Keratinocyte (primary cell): ENCODE results near the gene TBCD. TPM values are rescaled to one million over a fixed set of nuclear protein-coding genes. Genes with fewer than 3 reads are reported as not detected.

Experiments
- DNase-seq: peaks from one replicate; pipeline ENCODE4 v3.0.0-alpha.2; 2011; ENCODE audit warnings: low read depth, missing footprints, low spot score
- FAIRE-seq: peaks from 2 replicates; lab custom pipeline; 2011; peaks lifted over from hg19 to GRCh38; lab: Jason Lieb, UNC
- H2AFZ ChIP-seq: 2 replicates; pipeline ENCODE4 v1.6.0; 2012; ENCODE audit warnings: low read length, control low read depth, inconsistent platforms; ENCODE audit not compliant: control insufficient read depth
- H3K27ac ChIP-seq: 2 replicates; pipeline ENCODE4 v1.5.1; 2011; ENCODE audit warnings: low read length; ENCODE audit not compliant: control insufficient read depth, insufficient read depth
- H3K27me3 ChIP-seq: 3 replicates; pipeline ENCODE4 v1.6.0; 2011; ENCODE audit warnings: low read length; ENCODE audit not compliant: control insufficient read depth, insufficient read depth; ENCODE audit errors: extremely low read depth
- H3K36me3 ChIP-seq, 2 experiments: 2 replicates in 1 of 2; 3 replicates in 1 of 2; pipeline ENCODE4 v1.5.1; 2011; ENCODE audit warnings: low read length in 2 of 2, mild to moderate bottlenecking in 1 of 2; ENCODE audit not compliant: control insufficient read depth in 2 of 2, insufficient read depth in 2 of 2; ENCODE audit errors: extremely low read depth in 1 of 2
- H3K4me1 ChIP-seq: 3 replicates; pipeline ENCODE4 v1.5.1; 2011; ENCODE audit warnings: low read length; ENCODE audit not compliant: control insufficient read depth, insufficient read depth; ENCODE audit errors: extremely low read depth
- H3K4me2 ChIP-seq: 3 replicates; pipeline ENCODE4 v1.6.0; 2011; ENCODE audit warnings: low read depth, low read length; ENCODE audit not compliant: control insufficient read depth, insufficient read depth; ENCODE audit errors: extremely low read depth
- H3K4me3 ChIP-seq, 3 experiments: fragments of 200-600 bp in 1 of 3; sonication (generic) in 1 of 3; 2 replicates in 2 of 3; 3 replicates in 1 of 3; pipeline ENCODE4 v1.5.1; 2011 to 2016; ENCODE audit warnings: low read length in 3 of 3, mild to moderate bottlenecking in 3 of 3, control low read depth in 2 of 3, inconsistent platforms in 1 of 3, low read depth in 1 of 3, mixed read lengths in 1 of 3, mixed run types in 1 of 3, moderate library complexity in 1 of 3; ENCODE audit not compliant: control insufficient read depth in 2 of 3, insufficient read depth in 2 of 3; ENCODE audit errors: extremely low read depth in 1 of 3
- H3K79me2 ChIP-seq: 2 replicates; pipeline ENCODE4 v1.6.0; 2012; ENCODE audit warnings: low read length; ENCODE audit not compliant: control insufficient read depth, insufficient read depth
- H3K9ac ChIP-seq: 3 replicates; pipeline ENCODE4 v1.6.0; 2011; ENCODE audit warnings: low read length; ENCODE audit not compliant: control insufficient read depth, insufficient read depth; ENCODE audit errors: extremely low read depth
- H3K9me1 ChIP-seq: 3 replicates; pipeline ENCODE4 v1.6.0; 2011; ENCODE audit warnings: low read length; ENCODE audit not compliant: control insufficient read depth, insufficient read depth; ENCODE audit errors: extremely low read depth
- H3K9me3 ChIP-seq: 2 replicates; pipeline ENCODE4 v1.5.1; 2012; ENCODE audit warnings: low read depth, low read length; ENCODE audit not compliant: control insufficient read depth
- H4K20me1 ChIP-seq: 3 replicates; pipeline ENCODE4 v1.6.0; 2011; ENCODE audit warnings: low read length; ENCODE audit not compliant: control insufficient read depth, insufficient read depth; ENCODE audit errors: extremely low read depth
- EZH2 ChIP-seq: IDR thresholded peaks from one replicate; pipeline ENCODE4 v1.6.1; 2012; ENCODE audit warnings: inconsistent platforms, mild to moderate bottlenecking, low read length, moderate library complexity
- dilution Hi-C: fragments of 300-500 bp; cut with MboI; formaldehyde crosslinking; loops from one replicate; pipeline ENCODE4 v1.7.0; 2020; ENCODE audit warnings: low sequenced_read_pairs; ENCODE audit not compliant: extremely low pct_ligation_motif_present
- polyA plus RNA-seq, 5 experiments: library from polyadenylated mRNA; depleted of rRNA in 3 of 5; stranded (reverse) in 3 of 5; stranded (forward) in 1 of 5; unstranded in 1 of 5; fragments of >200 nt; gene quantifications; 1 replicate in 1 of 5; 2 replicates in 3 of 5; 3 replicates in 1 of 5; pipeline versions ENCODE4 v1.2.1 to v1.2.3, GENCODE V29; 2011 to 2012; ENCODE audit warnings: missing spikeins in 2 of 5, low read depth in 1 of 5, low replicate concordance in 1 of 5
- TF ChIP-seq, protein P1 (sequence below), 3 experiments: IDR thresholded peaks in 1 of 3; conservative IDR thresholded peaks in 1 of 3; optimal IDR thresholded peaks in 1 of 3; 2 replicates in 2 of 3; 3 replicates in 1 of 3; pipeline versions ENCODE3 to v1.5.1; 2011; ENCODE audit warnings: low read length in 3 of 3, mild to moderate bottlenecking in 3 of 3, moderate library complexity in 2 of 3, control low read depth in 1 of 3, inconsistent platforms in 1 of 3; ENCODE audit not compliant: insufficient read depth in 2 of 3; ENCODE audit errors: extremely low read depth in 1 of 3

TBCD gene
- polyA plus RNA-seq, 1 donor (not counting 4 experiments of a cell fraction or from before 2014, with no cell fraction given), result 36.2 TPM

DNA sequence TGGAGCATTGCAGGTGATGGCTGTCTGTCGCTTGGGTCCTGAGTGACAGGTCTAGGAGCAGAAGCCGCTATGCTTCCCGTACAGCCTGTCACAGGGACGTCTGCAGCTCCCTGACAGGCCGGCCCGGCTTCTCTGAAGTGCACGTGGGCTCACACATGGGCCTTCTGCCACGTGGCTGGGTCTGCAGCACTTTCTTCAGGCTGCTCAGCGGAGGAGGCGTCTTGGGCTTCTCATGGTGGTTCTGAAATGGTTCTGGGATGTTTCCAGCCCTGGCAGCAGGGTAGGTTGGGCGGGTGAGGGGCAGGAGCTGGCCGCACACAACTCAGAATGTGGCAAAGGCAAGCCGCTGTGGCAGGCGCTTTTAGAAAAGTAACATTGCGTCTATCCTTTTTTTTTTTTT, 168.3 kb downstream of the TBCD start:
- dilution Hi-C loops, result no loop called here
- Histone ChIP-seq H3K9ac (no peak overlapping the region), H4K20me1 (no peaks in the 10 kb centered on the region), H3K4me1 (no peaks in the 10 kb centered on the region), H3K9me1 (no peaks in the 10 kb centered on the region), H3K4me3 (no peak overlapping the region), H3K27ac (no peak overlapping the region), H3K4me2 (no peak overlapping the region), H3K27me3 (no peaks in the 10 kb centered on the region), H3K36me3 (peaks cover 6 to 11% of the 10 kb centered on the region in 2 experiments), H2AFZ (no peak overlapping the region), H3K79me2 (no peaks in the 10 kb centered on the region), H3K9me3 (no peaks in the 10 kb centered on the region)
- TF ChIP-seq, protein P1, sequence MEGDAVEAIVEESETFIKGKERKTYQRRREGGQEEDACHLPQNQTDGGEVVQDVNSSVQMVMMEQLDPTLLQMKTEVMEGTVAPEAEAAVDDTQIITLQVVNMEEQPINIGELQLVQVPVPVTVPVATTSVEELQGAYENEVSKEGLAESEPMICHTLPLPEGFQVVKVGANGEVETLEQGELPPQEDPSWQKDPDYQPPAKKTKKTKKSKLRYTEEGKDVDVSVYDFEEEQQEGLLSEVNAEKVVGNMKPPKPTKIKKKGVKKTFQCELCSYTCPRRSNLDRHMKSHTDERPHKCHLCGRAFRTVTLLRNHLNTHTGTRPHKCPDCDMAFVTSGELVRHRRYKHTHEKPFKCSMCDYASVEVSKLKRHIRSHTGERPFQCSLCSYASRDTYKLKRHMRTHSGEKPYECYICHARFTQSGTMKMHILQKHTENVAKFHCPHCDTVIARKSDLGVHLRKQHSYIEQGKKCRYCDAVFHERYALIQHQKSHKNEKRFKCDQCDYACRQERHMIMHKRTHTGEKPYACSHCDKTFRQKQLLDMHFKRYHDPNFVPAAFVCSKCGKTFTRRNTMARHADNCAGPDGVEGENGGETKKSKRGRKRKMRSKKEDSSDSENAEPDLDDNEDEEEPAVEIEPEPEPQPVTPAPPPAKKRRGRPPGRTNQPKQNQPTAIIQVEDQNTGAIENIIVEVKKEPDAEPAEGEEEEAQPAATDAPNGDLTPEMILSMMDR (optimal IDR thresholded peaks at IDR 0.05 in 1 of 3, IDR thresholded peaks at IDR 0.05 in 1 of 3, conservative IDR thresholded peaks at IDR 0.05 in 1 of 3; ENCODE audit: extremely low read depth in 1 of 3, insufficient read depth in 2 of 3, low read length in 3 of 3), result no peak
- no peak for TF ChIP-seq EZH2
- no peak for FAIRE-seq
- no peak for DNase-seq

DNA sequence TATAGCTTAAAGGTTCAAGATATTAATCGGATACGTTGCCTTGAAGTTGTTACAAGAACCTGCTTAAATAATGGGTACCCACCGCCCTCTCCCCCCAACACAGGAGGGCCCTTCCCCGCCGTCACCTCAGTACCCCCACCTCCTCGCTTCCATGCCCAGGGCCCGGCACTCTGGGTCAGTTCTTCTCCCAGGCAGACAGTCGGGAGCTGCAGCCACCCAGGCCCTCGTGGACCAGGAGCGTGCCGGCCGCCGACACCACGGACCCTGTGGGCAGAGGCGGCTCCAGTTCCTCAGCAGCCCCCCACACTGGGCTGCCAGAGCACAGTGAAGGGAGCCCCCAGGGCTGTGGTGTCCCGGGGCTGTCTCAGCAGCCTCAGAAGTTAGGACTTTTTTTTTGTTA, 168.8 kb downstream of the TBCD start:
- Histone ChIP-seq H3K9me3 (no peaks in the 10 kb centered on the region), H4K20me1 (no peaks in the 10 kb centered on the region), H2AFZ (no peak overlapping the region), H3K36me3 (peaks cover 3 to 5% of the 10 kb centered on the region in 2 experiments), H3K4me2 (no peak overlapping the region), H3K27ac (no peak overlapping the region), H3K9ac (no peak overlapping the region), H3K4me1 (no peaks in the 10 kb centered on the region), H3K4me3 (no peak overlapping the region), H3K9me1 (no peaks in the 10 kb centered on the region), H3K27me3 (no peaks in the 10 kb centered on the region), H3K79me2 (no peaks in the 10 kb centered on the region)
- TF ChIP-seq, protein P1 (optimal IDR thresholded peaks at IDR 0.05 in 1 of 3, IDR thresholded peaks at IDR 0.05 in 1 of 3, conservative IDR thresholded peaks at IDR 0.05 in 1 of 3; ENCODE audit: extremely low read depth in 1 of 3, insufficient read depth in 2 of 3, low read length in 3 of 3), result no peak
- TF ChIP-seq EZH2, result no peak
- dilution Hi-C loops, result no loop called here
- DNase-seq (no peak), FAIRE-seq (no peak)
